Stimulated activated CD4-positive, alpha-beta T cell treated with anti-CD3 and anti-CD28 coated beads, Interleukin-4, amount 100 ng/mL, for 48 hours (primary cell): ENCODE results near the gene TCOF1.
"Not testable (repeated sequence)": the region's sequence is repeated elsewhere in the genome, so short reads cannot be mapped to it uniquely, and the experiment has no call there.

Experiments used
- DNase-seq, 2 donors: peaks; one replicate each; pipeline ENCODE4 v3.0.0-alpha.2; 2020; ENCODE audit warnings: low read depth in 2 of 2

Gene TCOF1

DNA sequence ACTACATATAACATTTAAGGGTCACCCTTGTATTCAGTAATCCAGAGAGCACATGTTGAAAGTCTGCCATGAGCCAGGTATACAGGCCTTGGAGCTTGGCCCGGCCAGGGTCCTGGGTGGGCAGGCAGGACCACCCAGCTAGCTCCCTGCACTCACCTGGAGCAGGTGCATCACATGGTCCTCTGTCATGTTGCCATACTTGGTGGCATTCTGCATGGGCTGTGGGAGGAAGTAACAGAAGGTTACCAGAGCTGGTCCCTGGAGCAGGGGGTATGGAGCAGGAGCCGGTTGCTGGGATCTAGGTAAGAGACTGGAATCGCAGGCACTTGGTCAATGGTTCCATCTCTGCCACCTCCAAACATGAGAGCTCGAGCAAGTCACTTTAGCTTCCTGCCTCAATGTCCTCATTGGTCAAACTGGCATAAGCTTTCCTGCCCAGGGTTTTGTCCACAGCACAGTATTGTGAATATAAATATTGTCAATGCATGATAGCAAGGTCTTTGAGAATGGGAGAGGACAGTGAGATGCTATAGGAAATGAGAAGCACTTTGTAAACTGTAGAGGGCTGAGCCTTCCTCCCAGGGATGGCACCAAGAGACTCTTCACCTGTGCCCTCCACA, 48.7 kb downstream of the TCOF1 start:
- no peak for DNase-seq

DNA sequence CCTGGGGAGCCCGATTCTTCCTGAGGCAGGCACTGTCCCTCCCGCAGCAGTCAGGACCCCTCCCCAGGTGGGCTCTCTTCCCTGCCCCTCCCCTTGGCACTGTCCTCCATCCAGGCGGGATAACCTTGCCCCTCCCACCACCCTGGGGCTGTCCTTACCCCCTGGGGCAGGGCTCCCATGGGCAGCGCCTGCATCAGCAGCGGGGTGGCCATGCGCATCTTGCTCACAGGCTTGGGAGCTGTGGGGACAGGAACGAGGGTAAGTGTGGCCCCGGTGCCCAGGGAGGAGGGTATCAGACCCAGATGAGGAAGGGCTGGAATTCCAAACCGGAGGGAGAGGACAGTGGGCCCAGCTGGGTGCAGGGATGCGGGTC, 49.2 kb downstream of the TCOF1 start:
- DNase-seq: no peak

DNA sequence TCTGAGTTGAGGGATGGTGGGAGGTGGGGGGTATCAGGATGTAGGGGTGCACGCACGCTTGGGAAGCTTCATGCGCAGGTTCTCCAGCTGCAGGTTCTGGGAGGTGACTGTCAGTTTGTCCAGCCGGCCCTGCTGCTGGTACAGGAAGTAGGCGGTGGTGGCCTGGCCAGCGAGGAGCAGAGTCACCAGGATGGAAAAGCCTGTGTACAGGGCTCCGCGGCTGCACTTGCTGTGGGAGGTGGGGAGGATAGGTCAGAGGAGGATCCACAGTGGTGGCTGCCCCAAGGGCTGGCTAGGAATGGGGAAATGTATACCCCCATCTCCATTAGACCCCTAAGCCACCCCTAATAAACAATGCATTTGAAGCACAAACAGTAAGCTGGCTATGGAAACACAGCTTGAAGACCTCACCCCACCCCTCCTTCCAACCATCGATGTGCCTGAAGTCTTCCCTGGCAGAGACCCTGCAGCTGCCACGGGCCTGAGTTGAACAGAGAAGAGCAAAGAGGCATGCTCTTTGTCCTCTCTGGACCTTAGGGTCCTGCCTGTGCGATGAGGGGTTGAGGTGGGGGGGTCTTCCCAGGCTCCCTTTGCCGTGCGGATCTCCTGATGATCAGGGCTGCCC, 49.7 kb downstream of the TCOF1 start:
- DNase-seq: no peak

DNA sequence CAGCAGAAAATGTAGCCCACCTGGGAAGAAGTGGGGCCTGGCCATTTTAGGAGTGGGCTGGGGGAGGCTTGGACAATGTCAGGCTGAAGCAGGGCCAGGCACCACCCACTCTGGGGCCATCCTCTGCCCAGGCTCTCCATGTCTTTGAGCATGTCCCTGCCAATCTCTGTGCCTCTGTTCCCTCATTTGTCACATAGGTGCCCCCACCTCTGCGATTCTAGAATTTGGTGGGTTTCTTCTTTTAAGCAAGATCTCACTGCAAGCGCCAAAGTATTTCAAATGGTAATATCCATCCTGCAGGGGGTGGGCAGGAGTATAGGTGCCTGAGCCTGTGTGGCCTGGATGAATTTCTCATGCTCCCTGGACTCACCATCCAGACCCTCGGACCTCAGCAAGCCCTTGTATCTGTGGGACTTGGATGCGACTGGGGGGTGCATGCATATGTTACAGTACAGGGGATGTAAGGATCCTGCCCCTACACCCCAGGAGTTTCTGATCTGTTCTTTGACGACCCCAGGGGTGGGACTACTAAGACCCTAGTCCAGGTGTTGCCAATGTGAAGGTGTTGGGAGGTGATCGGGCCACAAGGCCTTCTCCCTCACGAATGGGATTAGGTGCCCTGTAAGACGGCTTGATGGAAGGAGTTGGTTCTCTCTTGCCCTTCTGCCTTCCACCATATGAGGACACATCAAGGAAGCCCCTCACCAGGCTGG, 50.9 kb downstream of the TCOF1 start:
- no peak for DNase-seq

DNA sequence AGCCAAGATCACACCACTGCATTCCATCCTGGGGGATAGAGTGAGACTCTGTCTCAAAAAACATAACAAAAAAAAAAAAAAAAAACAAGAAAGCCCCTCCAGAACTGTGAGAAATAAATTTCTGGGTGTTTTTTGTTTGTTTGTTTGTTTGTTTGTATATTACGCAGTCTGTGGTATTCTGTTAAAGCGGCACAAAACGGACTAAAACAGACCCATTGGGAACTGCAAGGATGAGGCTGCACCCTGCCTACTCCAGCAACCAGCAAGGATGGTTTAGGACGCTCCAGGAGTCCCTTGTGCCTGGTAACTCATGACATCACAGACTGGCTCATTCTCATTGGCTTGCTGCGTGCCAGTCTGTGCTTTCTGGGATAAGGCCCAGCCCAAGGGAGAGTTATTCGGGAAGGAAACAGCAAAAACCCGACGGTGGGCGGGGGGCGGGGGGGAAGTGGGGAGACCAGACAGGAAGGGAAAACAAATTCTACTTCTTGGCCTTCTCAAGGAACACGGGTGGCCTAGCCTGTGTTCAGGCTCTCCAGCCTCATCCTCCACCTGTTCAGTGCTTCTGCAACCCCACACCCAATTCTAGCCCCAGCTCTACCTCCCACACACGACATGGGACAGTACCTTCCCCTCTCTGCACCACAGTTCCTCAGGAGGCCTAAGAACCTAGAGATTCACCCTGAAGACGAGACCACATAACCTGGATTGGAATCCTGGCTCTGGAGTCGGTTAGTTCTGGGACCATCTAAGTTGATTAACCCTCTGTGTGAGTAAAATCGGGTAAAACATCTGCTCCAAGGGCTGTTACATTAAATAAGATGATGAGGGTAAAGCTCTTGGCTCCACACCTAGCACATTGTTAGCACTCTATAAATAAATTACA, 52.4 kb downstream of the TCOF1 start:
- DNase-seq: peak in 1 of 2 donors; percentile 48

DNA sequence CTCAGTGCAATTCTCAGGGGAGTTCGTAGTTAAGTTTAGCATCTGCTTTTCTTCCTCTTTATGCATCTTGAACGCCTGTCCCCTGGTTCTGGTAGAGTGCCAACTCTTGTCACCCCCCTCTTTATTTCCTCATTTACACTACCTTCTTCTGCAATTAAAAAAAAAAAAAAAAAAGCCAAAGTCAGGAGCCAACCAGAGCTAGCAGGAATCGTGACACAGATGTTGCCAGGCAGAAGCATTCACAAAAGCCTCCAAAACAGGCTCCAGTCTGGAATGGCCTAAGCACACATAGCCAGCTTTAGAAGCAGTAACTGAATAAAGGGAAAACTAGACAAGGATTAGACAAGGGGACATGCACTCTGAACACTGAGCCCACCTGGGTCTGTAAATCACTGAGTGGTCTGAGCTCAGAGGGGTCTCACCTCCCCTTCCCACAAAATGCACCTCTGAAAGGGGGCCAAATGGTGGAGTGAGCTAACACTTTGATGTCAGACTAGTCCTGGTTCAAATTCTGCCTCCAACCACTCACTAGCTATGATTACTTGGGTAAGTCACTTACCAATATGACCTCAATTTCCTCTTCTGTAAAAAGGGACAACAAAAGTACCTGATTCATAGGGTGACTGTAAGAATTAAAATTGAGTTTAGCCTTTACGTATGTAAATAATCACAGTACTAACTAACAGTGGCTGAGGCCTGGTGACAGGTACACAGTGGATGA, 53.2 kb downstream of the TCOF1 start:
- no peak for DNase-seq

DNA sequence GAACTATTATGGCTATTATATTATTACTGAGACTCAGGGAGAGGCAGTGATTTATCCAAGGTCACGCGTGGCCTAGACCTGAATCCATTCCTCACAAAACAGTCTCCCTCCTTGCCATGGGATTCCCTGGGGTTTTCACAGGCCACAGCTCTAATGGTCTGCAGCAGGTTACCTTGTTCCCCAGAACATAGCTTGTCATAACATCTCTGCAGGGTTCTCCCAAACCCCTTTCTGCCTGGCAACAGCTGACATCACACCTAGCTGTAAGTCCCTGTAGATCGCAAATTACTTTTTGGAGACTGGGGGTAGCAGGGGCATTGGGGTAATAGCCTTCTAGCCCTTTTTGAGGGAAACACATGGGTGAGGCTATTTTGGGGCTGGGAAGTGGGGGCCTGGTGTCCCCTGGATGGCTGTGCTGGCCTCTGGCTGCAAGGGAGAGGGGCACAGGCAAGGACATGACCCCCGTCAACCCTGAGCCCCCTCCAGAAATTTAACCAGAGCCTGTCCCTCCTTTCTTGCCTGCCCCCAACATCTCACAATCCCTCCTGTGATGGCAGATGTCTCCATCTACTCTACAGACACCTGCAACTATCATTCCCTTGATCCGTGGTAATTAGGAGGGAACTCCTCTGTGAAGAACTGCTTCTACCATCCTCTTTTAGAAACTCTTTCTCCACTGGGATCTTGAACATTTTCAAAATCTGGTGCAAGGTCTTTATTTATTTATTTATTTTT, 53.9 kb downstream of the TCOF1 start:
- peak; percentile 54 to 55 for DNase-seq

DNA sequence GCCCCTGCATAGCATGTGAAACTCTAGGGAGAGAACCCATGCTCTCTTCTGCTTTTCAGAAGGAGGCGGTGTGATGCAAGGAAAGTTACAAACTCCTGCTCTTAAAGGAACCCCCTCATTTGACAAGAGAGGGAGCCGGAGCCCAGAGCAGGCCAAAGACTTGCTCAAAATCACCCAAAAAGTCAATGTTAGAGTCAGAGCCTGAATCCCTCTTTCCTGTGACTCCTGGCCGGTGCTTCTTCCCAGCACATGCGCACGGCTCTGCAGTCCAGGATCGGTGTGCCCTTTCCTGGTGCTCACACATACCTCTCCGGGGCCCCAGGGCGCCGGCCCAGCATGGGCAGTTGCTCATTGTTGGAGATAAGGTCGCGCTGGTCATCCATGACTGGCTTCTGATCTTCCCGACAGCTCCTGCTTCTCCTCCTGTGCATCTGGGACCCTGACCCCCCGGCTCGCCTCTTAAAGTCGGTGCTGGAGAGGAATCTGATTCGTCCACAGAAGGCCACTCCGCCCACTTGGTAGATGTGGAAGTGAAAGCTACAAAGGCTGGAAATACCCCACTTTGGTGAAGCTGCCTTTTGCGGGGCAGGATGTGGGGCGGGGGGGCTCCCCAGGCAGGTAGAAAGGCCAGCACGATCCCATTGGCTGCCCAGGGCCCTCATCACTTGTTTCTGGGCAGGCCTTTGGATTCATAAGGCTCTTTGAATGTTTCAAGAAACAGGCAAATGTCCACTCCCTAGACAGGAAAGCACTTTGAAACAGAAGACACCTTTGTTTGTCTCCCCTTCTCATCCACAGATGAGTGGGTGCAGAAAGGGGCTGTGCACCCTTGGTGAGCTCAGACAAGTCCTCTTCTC, 55.0 kb downstream of the TCOF1 start, which contains the start of gene CD74:
Gene CD74 (minus strand): TSS at position 592 of the 857 bp plus-strand sequence. CDS start 161 bp downstream, at position 431.
- DNase-seq: peak; percentile 79 to 84

DNA sequence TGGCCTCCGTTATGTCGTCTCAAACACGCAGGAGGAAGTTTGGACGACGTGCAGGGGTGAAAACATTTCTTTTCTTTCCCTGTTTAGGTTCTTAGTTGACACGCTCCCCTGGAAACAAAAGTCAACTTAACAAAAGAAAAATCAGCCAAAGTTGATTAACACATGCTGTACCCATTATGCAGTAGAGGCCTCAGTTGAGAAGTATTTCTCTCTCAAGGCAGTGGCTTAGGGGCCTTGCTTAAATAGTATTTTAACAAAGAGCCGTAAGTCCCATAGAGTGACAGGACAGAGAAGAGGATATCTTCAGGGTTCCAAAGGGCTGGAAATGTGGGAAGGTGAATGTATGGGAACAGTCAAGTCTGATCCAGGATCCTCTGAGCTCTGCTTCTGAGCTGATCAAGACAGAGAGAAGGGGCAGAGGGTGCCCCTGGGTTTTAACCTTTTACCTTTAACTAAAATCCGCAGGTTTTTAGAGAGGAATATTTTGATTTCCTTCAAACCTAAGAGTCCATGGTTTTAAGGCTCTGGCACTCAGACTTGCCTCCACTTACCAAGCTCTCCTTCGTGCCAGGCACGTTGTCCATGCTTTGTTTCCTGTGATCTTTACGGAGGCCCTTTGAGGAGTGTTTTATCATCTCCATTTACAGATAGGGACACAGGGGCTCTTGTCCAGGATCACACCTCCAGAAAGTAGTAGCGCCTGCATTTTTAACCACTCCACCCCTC, 55.8 kb downstream of the TCOF1 start:
- no peak for DNase-seq

DNA sequence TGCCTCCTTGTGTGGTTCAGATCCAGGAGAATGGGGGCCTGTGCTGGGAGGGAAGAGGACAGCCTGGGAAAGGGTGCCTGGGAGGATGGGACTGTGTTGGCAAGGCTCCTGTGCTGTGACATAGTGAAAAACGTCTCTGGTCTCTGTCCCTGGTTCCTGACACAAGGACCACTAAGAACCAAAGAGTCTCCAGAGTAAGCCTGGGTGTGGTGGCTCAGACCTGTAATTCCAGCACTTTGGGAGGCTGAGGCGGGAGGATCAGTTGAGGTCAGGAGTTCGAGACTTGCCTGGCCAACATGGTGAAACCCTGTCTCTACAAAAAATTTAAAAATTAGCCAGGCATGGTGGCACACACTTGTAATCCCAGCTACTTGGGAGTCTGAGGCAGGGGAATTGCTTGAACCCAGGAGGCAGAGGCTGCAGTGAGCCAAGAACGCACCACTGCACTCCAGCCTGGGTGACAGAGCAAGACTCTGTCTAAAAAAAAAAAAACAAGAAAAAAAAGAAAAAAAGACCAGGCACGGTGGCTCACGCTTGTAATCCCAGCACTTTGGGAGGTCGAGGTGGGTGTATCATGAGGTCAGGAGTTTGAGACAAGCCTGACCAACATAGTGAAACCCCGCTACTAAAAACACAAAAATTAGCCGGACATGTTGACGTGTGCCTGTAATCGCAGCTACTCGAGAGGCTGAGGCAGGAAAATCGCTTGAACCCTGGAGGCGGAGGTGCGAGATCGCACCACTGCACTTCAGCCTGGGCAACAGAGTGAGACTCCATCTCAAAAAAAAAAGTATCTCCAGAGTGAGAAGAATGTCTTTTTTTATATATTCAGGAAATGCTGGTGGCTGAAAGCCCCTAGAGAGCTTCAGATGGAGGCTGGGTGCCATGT, 56.6 kb downstream of the TCOF1 start:
- not testable (repeated sequence) for DNase-seq

DNA sequence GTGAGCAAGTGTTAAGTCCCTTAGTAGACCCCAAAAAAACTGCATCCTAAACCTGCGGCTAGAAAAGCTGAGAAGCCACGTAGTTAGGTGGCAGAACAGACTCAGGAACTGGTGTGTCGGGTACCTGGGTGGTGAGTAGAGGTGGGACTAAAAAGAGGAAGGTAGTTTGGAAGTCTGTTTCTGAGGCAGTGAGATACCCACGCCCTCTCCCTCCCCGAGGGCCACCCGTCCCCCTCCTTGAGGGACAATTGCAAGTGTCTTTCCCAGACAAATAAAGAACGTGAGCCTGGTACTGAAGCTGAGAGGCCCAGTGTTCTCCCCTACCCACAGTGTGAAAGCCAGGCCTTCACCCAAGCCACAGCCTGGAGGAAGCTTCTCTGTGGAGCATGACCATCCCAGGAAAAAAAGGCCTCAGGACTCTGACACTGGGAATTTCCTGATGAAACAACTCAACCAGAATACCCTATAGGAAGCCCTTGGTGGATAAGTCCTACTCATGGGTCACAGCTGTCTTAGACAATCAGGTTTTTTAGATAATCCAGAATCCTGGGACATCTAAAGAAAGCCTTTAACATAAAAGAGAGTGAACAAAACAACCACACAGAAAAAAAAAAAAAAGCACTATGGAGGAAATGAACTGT, 62.3 kb downstream of the TCOF1 start:
- no peak for DNase-seq

DNA sequence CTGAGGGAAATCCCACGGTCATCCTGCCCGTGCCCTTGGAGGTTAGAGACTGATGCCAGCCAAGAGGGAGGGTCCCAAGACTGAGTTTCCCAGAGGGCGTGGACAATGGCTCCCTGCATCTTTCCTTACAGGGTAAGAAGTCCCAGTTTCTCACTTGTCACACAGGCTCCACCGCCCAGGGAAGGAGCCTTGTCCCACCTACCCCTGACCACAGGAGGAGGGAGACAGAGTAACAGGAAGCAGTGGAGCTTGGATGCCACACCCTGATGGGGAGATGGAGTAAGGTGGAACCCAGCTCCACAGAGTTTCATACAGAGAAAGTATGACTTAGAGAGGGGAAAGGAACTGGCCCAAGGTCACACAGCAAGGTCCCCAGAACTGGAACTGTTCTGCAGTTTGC, 64.6 kb downstream of the TCOF1 start:
- no peak for DNase-seq

DNA sequence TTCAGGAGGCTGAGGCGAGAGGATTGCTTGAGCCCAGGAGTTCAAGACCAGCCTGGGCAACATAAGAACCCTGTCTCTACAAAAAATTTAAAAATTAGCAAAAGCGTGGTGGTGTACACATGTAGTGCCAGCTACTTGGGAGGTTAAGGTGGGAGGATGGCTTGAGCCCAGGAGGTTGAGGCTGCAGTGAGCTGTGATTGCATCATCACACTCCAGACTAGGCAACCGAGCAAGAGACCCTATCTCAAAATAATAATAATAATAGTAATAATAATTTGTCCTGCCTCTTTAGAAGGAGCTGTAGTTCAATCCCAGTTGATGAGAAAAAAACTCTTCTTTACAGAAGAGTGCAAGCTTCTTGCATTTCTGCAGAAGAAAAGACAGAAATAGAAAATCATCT, 65.3 kb downstream of the TCOF1 start:
- DNase-seq: no peak

DNA sequence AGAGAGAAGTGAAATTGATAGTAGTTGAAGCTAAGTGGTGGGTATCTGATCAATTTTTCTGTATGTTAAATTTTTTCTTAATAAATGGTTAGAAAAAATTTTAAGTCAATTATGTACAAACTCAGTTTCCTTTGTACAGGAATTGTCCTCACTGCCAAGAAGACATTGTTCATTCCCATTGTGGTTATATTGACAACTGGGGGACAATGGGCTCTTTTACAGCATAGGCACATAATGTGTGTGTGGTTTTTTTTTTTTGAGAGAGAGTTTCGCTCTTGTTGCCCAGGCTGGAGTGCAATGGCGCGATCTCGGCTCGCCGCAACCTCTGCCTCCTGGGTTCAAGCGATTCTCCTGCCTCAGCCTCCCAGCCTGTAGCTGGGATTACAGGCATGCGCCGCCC, 68.7 kb downstream of the TCOF1 start:
- not testable (repeated sequence) for DNase-seq

DNA sequence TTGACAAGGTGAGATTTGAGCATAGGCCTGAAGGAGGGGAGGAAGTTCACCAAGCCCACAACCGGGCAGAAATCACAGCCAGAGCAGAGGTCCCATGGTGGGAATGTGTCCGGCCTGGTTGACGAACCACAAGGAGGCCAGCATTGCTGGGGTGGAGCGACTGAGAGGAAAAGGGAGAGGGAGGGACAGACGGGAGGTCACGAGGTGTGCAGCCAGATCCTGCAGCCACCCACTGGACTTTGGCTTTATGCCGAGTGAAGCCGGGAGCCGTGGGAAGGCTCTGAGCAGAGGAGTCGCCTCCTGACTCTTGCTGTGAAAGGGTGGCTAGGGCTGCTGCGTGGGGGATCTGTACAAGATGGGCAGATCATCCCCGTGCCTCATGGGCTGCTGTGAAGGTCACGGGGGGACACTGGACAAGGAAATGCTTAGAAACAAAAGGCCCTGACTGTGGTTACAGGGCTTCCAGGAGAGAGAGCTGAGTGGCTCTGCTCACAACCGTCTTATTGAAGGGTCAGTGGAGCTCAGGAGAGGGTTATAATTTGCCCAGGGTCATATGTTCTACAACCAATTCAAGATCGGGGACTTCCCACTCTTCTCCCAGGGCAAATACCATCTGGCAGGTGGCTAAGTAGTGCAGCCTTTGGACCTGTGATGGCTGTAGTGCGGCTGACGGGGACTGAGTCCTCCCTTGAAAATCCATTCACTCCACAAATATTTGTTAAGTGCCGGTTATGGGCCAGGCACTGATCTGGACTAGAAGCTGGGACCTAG, 70.8 kb downstream of the TCOF1 start:
- no peak for DNase-seq

DNA sequence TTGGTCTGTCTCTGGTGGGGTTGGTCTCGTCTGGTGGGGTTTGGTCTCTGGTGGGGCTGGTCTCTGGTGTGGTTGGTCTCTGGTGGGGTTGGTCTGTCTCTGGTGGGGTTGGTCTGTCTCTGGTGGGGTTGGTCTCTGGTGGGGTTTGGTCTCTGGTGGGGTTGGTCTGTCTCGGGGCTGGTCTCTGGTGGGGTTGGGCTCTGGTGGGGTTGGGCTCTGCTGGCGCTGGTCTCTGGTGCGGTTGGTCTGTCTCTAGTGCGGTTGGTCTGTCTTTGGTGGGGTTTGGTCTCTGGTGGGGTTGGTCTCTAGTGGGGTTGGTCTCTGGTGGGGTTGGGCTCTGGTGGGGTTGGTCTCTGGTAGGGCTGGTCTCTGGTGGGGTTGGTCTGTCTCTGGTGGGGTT, 71.5 kb downstream of the TCOF1 start:
- DNase-seq: no peak

DNA sequence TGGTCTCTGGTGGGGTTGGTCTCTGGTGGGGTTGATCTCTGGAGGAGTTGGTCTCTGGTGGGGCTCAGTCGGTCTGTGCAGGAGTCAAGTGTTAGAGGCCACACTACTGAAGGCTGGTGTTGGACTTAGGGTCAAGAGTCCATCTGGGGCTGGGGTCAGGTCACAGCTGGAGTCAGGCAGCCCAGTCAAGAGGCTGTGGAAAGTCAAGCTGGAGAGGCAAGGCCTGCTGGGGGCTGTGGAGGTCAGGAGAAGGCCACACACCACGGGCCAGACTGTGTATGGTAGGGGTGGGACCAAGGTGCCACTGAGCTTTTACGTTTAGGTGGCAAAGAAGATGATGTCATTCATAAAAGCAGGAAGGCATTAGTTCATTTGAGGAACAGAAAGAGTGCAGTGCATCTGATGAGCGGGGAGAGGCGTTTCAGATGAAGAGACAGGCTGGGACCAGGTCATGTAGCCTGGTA, 71.9 kb downstream of the TCOF1 start:
- no peak for DNase-seq
